GM11168 (cell line): ENCODE results near the gene CTDSPL.

Source experiments
- in situ Hi-C: fragments of 300-500 bp; cut with MboI; formaldehyde crosslinking; loops from one replicate; pipeline ENCODE4 v1.12.0; 2022; ENCODE audit warnings: low sequenced_read_pairs; ENCODE audit not compliant: unreplicated experiment

Gene CTDSPL

GRCh38 chr3:37995652-37996641 is 134.3 kb downstream of the CTDSPL start:
- in situ Hi-C loops, result no loop called here

GRCh38 chr3:37996785-37997301 is 135.2 kb downstream of the CTDSPL start:
- in situ Hi-C loops, result no loop called here

GRCh38 chr3:37997342-37997741 is 135.7 kb downstream of the CTDSPL start:
- in situ Hi-C loops, result no loop called here

GRCh38 chr3:37997791-37998370 is 136.2 kb downstream of the CTDSPL start:
- in situ Hi-C loops, result no loop called here

- in situ Hi-C loops, result no loop called here
Measured at GRCh38 chr3:37999836-38000235, 138.2 kb downstream of the CTDSPL start.

GRCh38 chr3:38000242-38000916 is 138.7 kb downstream of the CTDSPL start:
- in situ Hi-C loops, result no loop called here

GRCh38 chr3:38000965-38001455 is 139.3 kb downstream of the CTDSPL start:
- in situ Hi-C loops, result no loop called here

GRCh38 chr3:38001456-38002081 is 139.9 kb downstream of the CTDSPL start:
- in situ Hi-C loops, result no loop called here

GRCh38 chr3:38002291-38002876 is 140.7 kb downstream of the CTDSPL start:
- in situ Hi-C loops, result no loop called here

- in situ Hi-C loops, result no loop called here
Measured at GRCh38 chr3:38002940-38003339, 141.3 kb downstream of the CTDSPL start.

GRCh38 chr3:38003371-38003816 is 141.7 kb downstream of the CTDSPL start:
- in situ Hi-C loops, result no loop called here

GRCh38 chr3:38003817-38004414 is 142.2 kb downstream of the CTDSPL start:
- in situ Hi-C loops, result no loop called here

GRCh38 chr3:38004415-38005075 is 142.9 kb downstream of the CTDSPL start:
- in situ Hi-C loops, result no loop called here

GRCh38 chr3:38005076-38006020 is 143.7 kb downstream of the CTDSPL start:
- in situ Hi-C loops, result no loop called here

GRCh38 chr3:38006031-38006430 is 144.4 kb downstream of the CTDSPL start:
- in situ Hi-C loops, result no loop called here

- in situ Hi-C loops, result no loop called here
Measured at GRCh38 chr3:38006445-38006995, 144.8 kb downstream of the CTDSPL start.

- in situ Hi-C loops, result no loop called here
Measured at GRCh38 chr3:38007754-38008090, 146.0 kb downstream of the CTDSPL start.
